Natural killer cell (primary cell): Measurements from ENCODE around the gene PSEN2. TPM values are rescaled to one million over a fixed set of nuclear protein-coding genes. Genes with fewer than 3 reads are reported as not detected.

ENCODE experiments used
- total RNA-seq, 4 donors: library from RNA; stranded (reverse); fragments of 120-200 nt in 1 of 4; gene quantifications; one replicate each; pipeline versions ENCODE4 v1.2.3 to v1.2.4, GENCODE V29; 2013 to 2022

The PSEN2 gene
- total RNA-seq, 3 donors from 2014 or later (not counting 1 experiment from before 2014, with no cell fraction given): 12.6 to 22.8 (median 14.9) TPM

Other genes starting within 250 kb of the PSEN2 start
- 100 to 1,000 TPM in 1 of 3 donors, 10 to 100 TPM in 2; 92.2 to 133 (median 99.0) TPM for gene ITPKB, start 131.3 kb upstream of the PSEN2 start, total RNA-seq
- gene COQ8A, start 69.7 kb downstream of the PSEN2 start, total RNA-seq: 10 to 100 TPM; 42.9 to 59.7 (median 56.2) TPM